PC-9 (cell line): ENCODE measurements around the gene PLEKHB2.

Source experiments
- CTCF ChIP-seq: fragments of 200-600 bp; sonication (generic); conservative IDR thresholded peaks from 2 replicates; pipeline ENCODE4 v1.6.1; 2017; ENCODE audit warnings: mixed run types, antibody characterized with exemption, mild to moderate bottlenecking, moderate library complexity
- EZH2 ChIP-seq: fragments of 200-600 bp; sonication (generic); IDR thresholded peaks from 2 replicates; pipeline ENCODE4 v1.8.0; 2017; ENCODE audit warnings: antibody characterized with exemption, low read depth

GRCh38 chr2:131081190-131081589 is 23.9 kb upstream of the PLEKHB2 start:
- TF ChIP-seq CTCF (no peak), EZH2 (no peak)
